SK-N-MC (cell line): ENCODE results near the gene SH3GLB1.

ENCODE experiments used
- DNase-seq: peaks from one replicate; pipeline ENCODE4 v3.0.0-alpha.2; 2011; ENCODE audit warnings: low read depth, low spot score
- H3K27ac ChIP-seq: fragments of 200-600 bp; sonication (generic); 2 replicates; pipeline ENCODE4 v1.5.1; 2016; ENCODE audit warnings: mixed run types
- H3K36me3 ChIP-seq: fragments of 200-600 bp; sonication (generic); 2 replicates; pipeline ENCODE4 v1.6.1; 2017; ENCODE audit warnings: antibody characterized with exemption, low read length, mixed read lengths; ENCODE audit not compliant: insufficient read depth
- H3K4me3 ChIP-seq: fragments of 200-600 bp; sonication (generic); 2 replicates; pipeline ENCODE4 v1.5.1; 2016
- H3K9ac ChIP-seq: fragments of 200-600 bp; sonication (generic); 2 replicates; pipeline ENCODE4 v1.8.0; 2017; ENCODE audit warnings: mixed run types, mixed read lengths; ENCODE audit not compliant: insufficient read length
- H3K9me3 ChIP-seq: fragments of 200-600 bp; sonication (generic); 2 replicates; pipeline ENCODE4 v1.6.1; 2017; ENCODE audit warnings: low read depth, mild to moderate bottlenecking, antibody characterized with exemption, low read length, moderate library complexity, mixed read lengths
- EZH2 ChIP-seq: fragments of 200-600 bp; sonication (generic); IDR thresholded peaks from one replicate; pipeline ENCODE4 v1.6.1; 2017; ENCODE audit warnings: antibody characterized with exemption
- FOXP2 ChIP-seq: optimal IDR thresholded peaks from 2 replicates; pipeline ENCODE3; 2011; ENCODE audit warnings: mild to moderate bottlenecking, moderate library complexity; ENCODE audit not compliant: insufficient read depth; ENCODE audit errors: extremely low read length, control extremely low read depth
- POLR2AphosphoS5 ChIP-seq: IDR thresholded peaks from 2 replicates; pipeline ENCODE4 v1.6.1; 2012; ENCODE audit warnings: mild to moderate bottlenecking, low read depth, low read length, borderline replicate concordance

Gene SH3GLB1

DNA sequence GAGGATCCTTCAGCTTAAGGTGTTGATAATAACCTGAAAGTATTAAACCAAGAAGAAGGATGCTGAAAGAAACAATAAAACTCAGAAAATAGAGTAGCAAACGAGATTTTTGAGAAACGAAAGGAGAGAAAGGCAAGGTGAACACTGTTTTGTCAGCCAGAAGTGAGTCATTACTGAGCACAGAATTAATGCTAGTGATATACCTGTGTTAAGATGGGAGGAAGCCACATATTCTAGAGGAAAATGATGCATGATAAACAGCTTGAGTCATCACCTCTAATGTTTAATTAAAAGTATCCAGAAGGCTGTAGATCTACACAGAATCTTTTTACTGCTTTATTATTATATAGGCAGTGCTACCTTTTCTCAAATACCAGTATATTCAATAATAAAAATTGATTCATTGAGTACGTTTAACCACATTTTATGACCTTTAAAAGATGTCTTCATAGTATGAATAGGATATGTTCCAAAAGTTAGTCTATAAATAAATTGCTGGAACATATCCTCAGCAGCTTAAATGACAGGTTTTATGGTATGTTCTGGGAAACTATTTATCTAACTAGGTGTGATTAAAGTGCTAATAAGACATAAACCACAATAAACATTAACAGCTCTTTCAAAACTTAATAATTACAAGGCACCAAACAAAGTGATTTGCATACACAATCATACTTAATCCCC is 10.3 kb downstream of the SH3GLB1 start:
- no peak for DNase-seq

DNA sequence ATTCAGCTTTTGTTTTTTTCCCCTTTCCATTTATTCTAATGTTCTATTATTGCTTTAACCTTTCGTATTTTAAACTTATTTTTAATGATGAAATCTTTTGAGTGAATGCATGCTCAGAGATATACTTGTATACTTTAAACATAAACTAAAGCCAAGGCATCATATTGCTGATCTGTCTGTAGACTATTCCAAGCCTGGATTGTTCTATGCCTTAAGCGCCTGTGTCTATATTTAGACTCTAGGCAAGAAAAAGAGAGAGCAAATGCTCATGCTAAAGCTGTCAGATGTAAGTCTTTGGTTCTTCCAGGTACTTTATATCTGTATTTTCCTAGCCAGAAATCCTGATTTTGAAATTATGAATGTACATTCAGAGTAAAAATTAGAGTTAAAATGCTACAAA is 14.4 kb downstream of the SH3GLB1 start:
- Histone ChIP-seq H3K4me3 (no peak overlapping the region), H3K9me3 (no peaks in the 10 kb centered on the region), H3K9ac (no peak overlapping the region), H3K27ac (no peak overlapping the region), H3K36me3 (no peaks in the 10 kb centered on the region)
- no peak for DNase-seq
- TF ChIP-seq POLR2AphosphoS5 (no peak), EZH2 (no peak), FOXP2 (no peak)

More for the DNA sequence above, 10.3 kb downstream of the SH3GLB1 start:
- Histone ChIP-seq H3K36me3 (no peaks in the 10 kb centered on the region; the same call in 1 of the 2 replicates), H3K9ac (no peak overlapping the region), H3K4me3 (no peak overlapping the region), H3K27ac (no peak overlapping the region), H3K9me3 (no peaks in the 10 kb centered on the region)
- TF ChIP-seq EZH2 (no peak), FOXP2 (no peak), POLR2AphosphoS5 (no peak)

DNA sequence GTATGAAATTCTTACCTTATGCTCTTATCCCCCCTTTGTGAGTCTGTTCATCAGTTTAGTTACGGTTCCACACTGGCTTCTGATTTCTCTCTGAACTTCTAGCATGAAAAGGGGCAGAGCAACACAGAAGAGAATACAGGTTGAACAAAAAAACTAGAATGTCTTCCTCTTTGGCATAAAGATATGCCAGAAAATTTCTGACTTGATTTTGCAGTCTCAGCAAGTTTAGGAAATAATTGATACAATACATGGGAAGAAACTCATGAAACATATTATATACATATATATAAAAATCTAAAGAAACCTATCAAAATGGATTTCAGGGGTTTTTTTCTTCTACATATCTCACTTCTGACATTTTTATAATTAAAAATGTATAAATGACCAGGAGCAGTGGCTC is 27.0 kb downstream of the SH3GLB1 start:
- TF ChIP-seq EZH2 (no peak), POLR2AphosphoS5 (no peak), FOXP2 (no peak)
- peaks cover 23% of the 10 kb centered on the region for H3K36me3 ChIP-seq
- no peak for DNase-seq
- H3K9ac ChIP-seq, result no peak overlapping the region
- no peaks in the 10 kb centered on the region for H3K9me3 ChIP-seq
- H3K4me3 ChIP-seq, result no peak overlapping the region
- H3K27ac ChIP-seq, result no peak overlapping the region

DNA sequence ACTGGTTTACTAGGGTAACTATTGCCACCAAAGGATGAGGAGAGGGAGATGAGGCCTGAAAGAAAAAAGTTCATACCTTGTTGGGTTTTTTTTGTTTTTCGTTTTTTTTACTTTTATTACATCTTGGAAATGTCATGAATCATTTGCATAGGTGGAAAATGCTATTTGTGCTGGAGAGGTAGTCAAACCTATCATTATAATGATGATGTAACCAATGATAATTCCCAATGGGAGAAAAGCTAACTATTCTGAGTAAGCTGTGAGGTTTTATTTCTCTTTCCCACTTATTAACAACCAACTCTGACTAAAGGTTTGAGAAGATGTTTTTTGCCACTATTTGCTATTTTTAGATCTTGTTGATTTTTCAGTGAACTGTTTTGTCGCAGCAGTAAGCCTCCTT is 29.0 kb downstream of the SH3GLB1 start:
- peaks cover 28% of the 10 kb centered on the region for H3K36me3 ChIP-seq
- TF ChIP-seq POLR2AphosphoS5, result no peak
- TF ChIP-seq FOXP2, result no peak
- TF ChIP-seq EZH2, result no peak
- no peak overlapping the region for H3K4me3 ChIP-seq
- no peak overlapping the region for H3K27ac ChIP-seq
- H3K9ac ChIP-seq, result no peak overlapping the region
- H3K9me3 ChIP-seq, result no peaks in the 10 kb centered on the region
- no peak for DNase-seq

DNA sequence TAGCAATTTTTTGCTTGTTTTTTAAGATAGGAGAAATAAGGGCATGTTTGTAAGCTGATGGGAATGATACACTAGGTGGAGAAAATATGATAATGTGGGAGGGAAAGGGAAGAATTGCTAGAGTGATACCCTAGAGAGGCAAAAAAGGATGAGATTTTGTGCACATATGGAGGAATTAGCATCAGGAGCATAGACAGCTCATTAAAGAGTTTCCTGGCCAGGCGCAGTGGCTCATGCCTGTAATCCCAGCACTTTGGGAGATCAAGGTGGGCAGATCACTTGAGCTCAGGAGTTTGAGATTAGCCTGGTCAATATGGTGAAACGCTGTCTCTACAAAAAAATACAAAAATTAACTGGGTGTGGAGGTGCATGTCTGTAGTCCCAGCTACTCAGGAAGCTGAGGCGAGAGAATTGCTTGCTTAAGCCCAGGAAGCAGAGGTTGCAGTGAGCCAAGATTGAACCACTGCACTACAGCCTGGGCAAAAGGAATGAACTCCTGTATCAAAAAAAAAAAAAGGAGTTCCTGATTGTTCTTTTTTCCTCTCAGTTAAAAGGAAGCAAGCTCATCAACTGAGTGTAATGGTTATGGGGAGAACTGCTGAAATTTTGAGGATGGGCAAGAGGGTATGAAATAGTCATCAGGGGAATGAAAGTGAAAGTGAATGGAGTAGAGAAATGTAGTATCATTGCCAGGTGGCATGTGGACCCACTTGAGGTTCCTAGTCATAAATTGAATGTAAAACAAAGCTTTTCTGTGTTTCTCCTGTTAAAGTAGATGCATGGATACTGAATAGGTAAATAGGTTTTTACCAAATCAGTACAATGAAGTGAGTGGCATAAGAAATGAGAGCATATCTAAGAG is 35.5 kb downstream of the SH3GLB1 start:
- H3K36me3 ChIP-seq, result peaks cover 41% of the 10 kb centered on the region
- no peak for DNase-seq
- TF ChIP-seq EZH2, result no peak
- no peak for TF ChIP-seq FOXP2
- H3K4me3 ChIP-seq, result no peak overlapping the region
- no peak overlapping the region for H3K27ac ChIP-seq
- no peak overlapping the region for H3K9ac ChIP-seq
- no peaks in the 10 kb centered on the region for H3K9me3 ChIP-seq

DNA sequence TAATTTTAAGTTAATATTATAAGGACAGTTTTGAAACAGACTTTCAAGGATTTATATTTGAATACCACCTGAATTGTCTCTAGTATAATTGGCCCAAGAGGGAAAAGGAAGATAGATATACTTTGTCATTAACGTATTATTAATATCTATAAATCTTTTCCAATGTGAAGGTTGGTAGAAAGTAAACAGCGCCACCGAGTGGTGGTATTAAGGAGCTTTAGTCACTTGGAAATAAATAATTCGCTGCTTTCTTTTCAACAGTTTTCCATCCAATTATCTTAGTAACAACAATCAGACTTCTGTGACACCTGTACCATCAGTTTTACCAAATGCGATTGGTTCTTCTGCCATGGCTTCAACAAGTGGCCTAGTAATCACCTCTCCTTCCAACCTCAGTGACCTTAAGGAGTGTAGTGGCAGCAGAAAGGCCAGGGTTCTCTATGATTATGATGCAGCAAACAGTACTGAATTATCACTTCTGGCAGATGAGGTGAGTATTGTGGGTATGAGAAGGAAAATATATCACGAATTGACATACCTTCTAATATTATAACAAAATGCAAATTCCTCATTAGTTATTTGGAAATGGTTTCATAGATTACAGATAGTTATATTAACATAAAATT is 37.7 kb downstream of the SH3GLB1 start:
- H3K9me3 ChIP-seq, result no peaks in the 10 kb centered on the region
- no peak overlapping the region for H3K27ac ChIP-seq
- no peak overlapping the region for H3K9ac ChIP-seq
- TF ChIP-seq FOXP2 (no peak), EZH2 (no peak), POLR2AphosphoS5 (no peak)
- peaks cover 20% of the 10 kb centered on the region for H3K36me3 ChIP-seq
- DNase-seq, result no peak
- H3K4me3 ChIP-seq, result no peak overlapping the region

DNA sequence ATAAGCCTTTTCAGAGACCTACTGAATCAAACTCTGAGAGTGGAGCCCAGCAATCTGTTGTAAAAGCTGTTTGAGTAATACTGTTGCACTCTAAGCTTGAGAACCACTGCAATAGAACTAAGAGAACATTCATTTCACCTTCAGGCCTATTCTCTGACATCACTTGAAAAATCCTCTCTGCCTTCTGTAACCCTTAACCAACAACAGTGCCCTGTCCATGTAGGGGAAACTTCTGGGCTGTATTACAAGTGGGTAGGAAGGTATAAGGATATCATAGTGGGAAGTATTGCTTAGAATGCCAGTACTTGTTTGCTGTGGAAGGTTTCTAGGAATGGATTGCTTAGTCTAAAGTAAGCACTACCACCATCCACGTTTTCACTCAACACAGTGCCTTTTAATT is 42.9 kb downstream of the SH3GLB1 start:
- no peak overlapping the region for H3K4me3 ChIP-seq

DNA sequence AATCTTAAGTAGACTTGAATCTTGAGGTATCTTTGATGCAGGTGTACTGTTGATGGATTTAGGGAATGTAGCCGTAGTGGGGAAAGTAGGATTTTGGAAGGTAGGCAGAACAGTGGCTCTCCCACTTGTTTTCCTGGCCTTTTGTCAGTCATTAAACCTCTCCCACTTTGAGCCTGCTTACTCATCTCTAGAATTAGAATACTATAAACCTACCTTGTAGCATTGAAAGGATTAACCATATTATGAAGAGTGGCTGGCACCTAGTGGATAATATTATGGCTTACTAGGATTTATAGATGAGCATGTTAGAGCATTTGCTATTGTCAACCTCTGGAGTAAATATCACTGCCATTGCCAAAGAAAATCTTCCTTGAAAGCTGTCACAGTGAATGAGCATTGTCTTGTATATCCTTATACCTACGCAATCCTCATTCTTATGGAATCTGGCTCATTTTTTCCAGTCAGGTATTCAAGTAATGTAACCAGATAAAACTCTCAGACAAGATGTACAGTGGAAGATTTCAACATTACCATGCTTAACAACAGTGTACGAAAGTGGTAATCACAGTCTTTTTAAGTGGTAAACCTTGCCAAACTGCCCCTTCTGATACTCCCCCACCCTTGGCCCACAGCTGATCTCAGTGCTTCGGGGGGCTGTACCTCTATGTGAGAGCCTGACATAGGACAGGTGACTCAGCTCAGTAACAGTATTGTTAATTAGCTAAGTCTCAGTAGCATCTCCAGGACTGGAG is 44.4 kb downstream of the SH3GLB1 start:
- Histone ChIP-seq H3K27ac (no peak overlapping the region), H3K36me3 (0 out of 2 replicates have a peak, but pooled peaks cover 5% of the 10 kb centered on the region), H3K4me3 (no peak overlapping the region), H3K9me3 (no peaks in the 10 kb centered on the region), H3K9ac (no peak overlapping the region)
- DNase-seq, result no peak
- TF ChIP-seq POLR2AphosphoS5 (no peak), EZH2 (no peak), FOXP2 (no peak)

More for the DNA sequence above, 42.9 kb downstream of the SH3GLB1 start:
- H3K27ac ChIP-seq, result no peak overlapping the region
- no peak overlapping the region for H3K9ac ChIP-seq
- TF ChIP-seq EZH2 (no peak), POLR2AphosphoS5 (no peak), FOXP2 (no peak)
- H3K36me3 ChIP-seq, result peaks cover 16% of the 10 kb centered on the region
- no peak for DNase-seq
- no peaks in the 10 kb centered on the region for H3K9me3 ChIP-seq

DNA sequence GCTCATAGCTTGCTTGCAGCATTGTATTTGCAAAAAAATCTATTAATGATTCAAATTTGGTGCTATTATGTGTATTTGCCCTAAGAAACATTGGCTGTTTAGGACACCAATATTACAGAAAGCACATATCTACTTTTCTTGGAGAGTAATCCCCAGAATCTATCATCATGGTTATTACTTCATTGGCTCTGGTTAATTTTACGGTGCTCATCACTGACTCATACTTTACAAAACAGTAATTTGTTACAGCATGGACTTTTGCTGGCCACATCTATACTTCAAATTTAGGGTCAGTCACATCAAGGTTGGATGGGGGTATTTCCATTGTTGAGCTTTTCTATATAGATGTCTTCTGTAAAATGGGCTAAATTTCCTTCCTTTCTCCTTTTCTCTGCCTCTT is 45.7 kb downstream of the SH3GLB1 start:
- no peak for DNase-seq
- H3K36me3 ChIP-seq, result no peaks in the 10 kb centered on the region
- TF ChIP-seq POLR2AphosphoS5 (no peak), FOXP2 (no peak), EZH2 (no peak)
- no peaks in the 10 kb centered on the region for H3K9me3 ChIP-seq
- H3K4me3 ChIP-seq, result no peak overlapping the region
- no peak overlapping the region for H3K27ac ChIP-seq
- H3K9ac ChIP-seq, result no peak overlapping the region
